Measurements from ENCODE around the gene STAT4. TPM values are rescaled to one million over a fixed set of nuclear protein-coding genes. Genes with fewer than 3 reads are reported as not detected.

Gene STAT4
- total RNA-seq, 1 experiment from 2014 or later: 0.44 TPM

DNA sequence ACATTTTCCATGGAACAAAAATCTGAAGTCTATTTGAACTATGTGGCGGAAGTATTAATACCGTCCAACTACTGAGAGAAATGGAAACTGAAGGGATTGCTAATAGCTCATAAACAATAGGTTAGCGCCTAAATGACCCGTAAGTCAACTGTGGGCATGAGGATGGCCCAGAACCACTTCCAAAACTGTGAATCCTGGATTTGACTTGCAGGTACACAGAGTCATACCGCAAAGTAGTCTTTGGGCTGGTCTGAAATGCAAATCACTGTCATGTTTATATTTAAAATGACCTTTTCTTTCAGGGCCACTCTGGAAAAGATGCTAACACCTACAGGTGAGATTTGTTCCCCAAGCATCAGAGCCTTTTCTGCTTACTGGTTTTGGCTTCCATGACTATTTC is 50.6 kb downstream of the STAT4 start:
- no peak for TF ChIP-seq ESRRA (CRISPR knock-in tag; IDR thresholded peaks at IDR 0.05; ENCODE audit: borderline replicate concordance)
- TF ChIP-seq ETV6 (CRISPR knock-in tag; IDR thresholded peaks at IDR 0.05): no peak
- TF ChIP-seq NFATC4 (CRISPR knock-in tag; IDR thresholded peaks at IDR 0.05): no peak
- TF ChIP-seq JAZF1 (CRISPR knock-in tag; IDR thresholded peaks at IDR 0.05): no peak
- no peak for TF ChIP-seq MXD4 (CRISPR knock-in tag; IDR thresholded peaks at IDR 0.05; ENCODE audit: borderline replicate concordance)
- no peak for TF ChIP-seq ZNF423 (CRISPR knock-in tag; IDR thresholded peaks at IDR 0.05)
- no peak for TF ChIP-seq OVOL2 (CRISPR knock-in tag; IDR thresholded peaks at IDR 0.05; ENCODE audit: borderline replicate concordance)
- TF ChIP-seq ZNF671 (CRISPR knock-in tag; IDR thresholded peaks at IDR 0.05): no peak
- TF ChIP-seq, protein P1, sequence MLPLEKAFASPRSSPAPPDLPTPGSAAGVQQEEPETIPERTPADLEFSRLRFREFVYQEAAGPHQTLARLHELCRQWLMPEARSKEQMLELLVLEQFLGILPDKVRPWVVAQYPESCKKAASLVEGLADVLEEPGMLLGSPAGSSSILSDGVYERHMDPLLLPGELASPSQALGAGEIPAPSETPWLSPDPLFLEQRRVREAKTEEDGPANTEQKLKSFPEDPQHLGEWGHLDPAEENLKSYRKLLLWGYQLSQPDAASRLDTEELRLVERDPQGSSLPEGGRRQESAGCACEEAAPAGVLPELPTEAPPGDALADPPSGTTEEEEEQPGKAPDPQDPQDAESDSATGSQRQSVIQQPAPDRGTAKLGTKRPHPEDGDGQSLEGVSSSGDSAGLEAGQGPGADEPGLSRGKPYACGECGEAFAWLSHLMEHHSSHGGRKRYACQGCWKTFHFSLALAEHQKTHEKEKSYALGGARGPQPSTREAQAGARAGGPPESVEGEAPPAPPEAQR (CRISPR knock-in tag; IDR thresholded peaks at IDR 0.05): no peak
- CTCF ChIA-PET: interaction anchor here (1.4 kb wide), 1 partner anchor 118 kb away, joined by 3 read pairs; no protein-coding TSS in a partner anchor

DNA sequence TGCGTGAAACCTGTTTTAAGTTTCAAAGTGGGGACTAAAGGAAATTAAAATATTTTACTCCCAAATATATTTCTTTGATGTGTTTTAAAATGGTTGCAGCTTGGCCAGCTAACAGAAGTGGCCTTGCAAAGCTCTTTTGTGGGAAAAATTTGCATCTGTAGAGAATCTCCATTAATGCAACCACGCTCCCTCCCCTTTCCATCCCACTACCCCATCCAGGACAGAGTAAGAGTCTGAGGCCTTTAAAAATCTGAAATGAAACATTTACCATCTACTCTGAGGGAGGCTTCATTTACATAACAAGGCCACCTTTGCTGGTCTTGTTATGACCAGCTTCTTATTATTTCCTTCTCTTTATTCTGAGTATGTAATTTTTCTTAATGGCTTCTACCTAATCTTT is 63.5 kb downstream of the STAT4 start:
- peaks cover 9% of the 10 kb centered on the region for H3K36me3 Mint-ChIP-seq
- H3K27ac Mint-ChIP-seq: peak overlapping the region; percentile 63; the same call in 1 of the 2 replicates
- TF ChIP-seq CBFB (CRISPR knock-in tag; IDR thresholded peaks at IDR 0.05; ENCODE audit: low read depth): no peak
- TF ChIP-seq, protein P2, sequence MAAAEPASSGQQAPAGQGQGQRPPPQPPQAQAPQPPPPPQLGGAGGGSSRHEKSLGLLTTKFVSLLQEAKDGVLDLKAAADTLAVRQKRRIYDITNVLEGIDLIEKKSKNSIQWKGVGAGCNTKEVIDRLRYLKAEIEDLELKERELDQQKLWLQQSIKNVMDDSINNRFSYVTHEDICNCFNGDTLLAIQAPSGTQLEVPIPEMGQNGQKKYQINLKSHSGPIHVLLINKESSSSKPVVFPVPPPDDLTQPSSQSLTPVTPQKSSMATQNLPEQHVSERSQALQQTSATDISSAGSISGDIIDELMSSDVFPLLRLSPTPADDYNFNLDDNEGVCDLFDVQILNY (CRISPR knock-in tag; IDR thresholded peaks at IDR 0.05): no peak
- TF ChIP-seq, protein P3, sequence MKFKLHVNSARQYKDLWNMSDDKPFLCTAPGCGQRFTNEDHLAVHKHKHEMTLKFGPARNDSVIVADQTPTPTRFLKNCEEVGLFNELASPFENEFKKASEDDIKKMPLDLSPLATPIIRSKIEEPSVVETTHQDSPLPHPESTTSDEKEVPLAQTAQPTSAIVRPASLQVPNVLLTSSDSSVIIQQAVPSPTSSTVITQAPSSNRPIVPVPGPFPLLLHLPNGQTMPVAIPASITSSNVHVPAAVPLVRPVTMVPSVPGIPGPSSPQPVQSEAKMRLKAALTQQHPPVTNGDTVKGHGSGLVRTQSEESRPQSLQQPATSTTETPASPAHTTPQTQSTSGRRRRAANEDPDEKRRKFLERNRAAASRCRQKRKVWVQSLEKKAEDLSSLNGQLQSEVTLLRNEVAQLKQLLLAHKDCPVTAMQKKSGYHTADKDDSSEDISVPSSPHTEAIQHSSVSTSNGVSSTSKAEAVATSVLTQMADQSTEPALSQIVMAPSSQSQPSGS (CRISPR knock-in tag; IDR thresholded peaks at IDR 0.05; ENCODE audit: borderline replicate concordance, low read depth): no peak
- no peak for TF ChIP-seq ATF1 (CRISPR knock-in tag; IDR thresholded peaks at IDR 0.05)
- no peak for TF ChIP-seq NR1H2 (CRISPR knock-in tag; IDR thresholded peaks at IDR 0.05)
- TF ChIP-seq ZNF219 (CRISPR knock-in tag; IDR thresholded peaks at IDR 0.05; ENCODE audit: borderline replicate concordance): no peak
- no peak overlapping the region for H3K4me3 Mint-ChIP-seq
- ChIA-PET POLR2A (no interaction called here), CTCF (interaction anchor here (1.3 kb wide), 1 partner anchor 35 kb away, joined by 12 read pairs; no protein-coding TSS in a partner anchor)
- ATAC-seq: peak; percentile 92
- DNase-seq (ENCODE audit: low spot score): no peak
- H3K4me1 Mint-ChIP-seq: peaks cover 27% of the 10 kb centered on the region
- H3K27me3 Mint-ChIP-seq (ENCODE audit: low read depth): no peaks in the 10 kb centered on the region
- H3K9me3 Mint-ChIP-seq: peaks cover 18% of the 10 kb centered on the region

More for the DNA sequence above, 50.6 kb downstream of the STAT4 start:
- no peak for ATAC-seq
- Mint-ChIP-seq H3K27me3 (ENCODE audit: low read depth) (no peaks in the 10 kb centered on the region), H3K27ac (no peak overlapping the region), H3K4me3 (no peak overlapping the region), H3K4me1 (no peaks in the 10 kb centered on the region), H3K9me3 (peaks cover 13% of the 10 kb centered on the region), H3K36me3 (no peaks in the 10 kb centered on the region)
- POLR2A ChIA-PET: no interaction called here
- no peak for DNase-seq (ENCODE audit: low spot score)

DNA sequence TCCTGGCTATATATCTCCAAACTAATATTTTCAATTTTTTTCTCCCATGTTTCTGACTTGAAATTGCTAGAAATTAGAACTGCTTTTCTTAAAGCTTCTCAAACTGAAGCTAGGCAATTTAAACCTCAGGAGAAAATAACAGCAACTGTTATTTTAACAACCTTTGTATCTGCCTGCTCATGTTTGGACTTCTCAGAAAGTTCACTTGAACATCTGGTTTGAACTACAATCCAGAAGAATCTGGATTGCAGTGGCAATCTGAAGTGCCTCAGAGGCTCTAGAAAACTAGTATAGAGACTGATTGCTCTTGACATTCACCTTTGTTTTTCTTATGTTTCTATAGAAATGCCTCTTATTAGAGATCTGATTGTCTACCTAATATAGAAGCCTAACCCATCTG is 64.1 kb downstream of the STAT4 start:
- Mint-ChIP-seq H3K27ac (peak overlapping the region; percentile 63; the same call in 1 of the 2 replicates), H3K9me3 (peaks cover 20% of the 10 kb centered on the region), H3K4me1 (peaks cover 27% of the 10 kb centered on the region), H3K27me3 (ENCODE audit: low read depth) (no peaks in the 10 kb centered on the region), H3K4me3 (no peak overlapping the region), H3K36me3 (peaks cover 9% of the 10 kb centered on the region)
- ChIA-PET CTCF (interaction anchor here (1.3 kb wide), 1 partner anchor 35 kb away, joined by 12 read pairs; no protein-coding TSS in a partner anchor), POLR2A (no interaction called here)
- ATAC-seq (no peak), DNase-seq (ENCODE audit: low spot score) (no peak)
- TF ChIP-seq, protein P4, sequence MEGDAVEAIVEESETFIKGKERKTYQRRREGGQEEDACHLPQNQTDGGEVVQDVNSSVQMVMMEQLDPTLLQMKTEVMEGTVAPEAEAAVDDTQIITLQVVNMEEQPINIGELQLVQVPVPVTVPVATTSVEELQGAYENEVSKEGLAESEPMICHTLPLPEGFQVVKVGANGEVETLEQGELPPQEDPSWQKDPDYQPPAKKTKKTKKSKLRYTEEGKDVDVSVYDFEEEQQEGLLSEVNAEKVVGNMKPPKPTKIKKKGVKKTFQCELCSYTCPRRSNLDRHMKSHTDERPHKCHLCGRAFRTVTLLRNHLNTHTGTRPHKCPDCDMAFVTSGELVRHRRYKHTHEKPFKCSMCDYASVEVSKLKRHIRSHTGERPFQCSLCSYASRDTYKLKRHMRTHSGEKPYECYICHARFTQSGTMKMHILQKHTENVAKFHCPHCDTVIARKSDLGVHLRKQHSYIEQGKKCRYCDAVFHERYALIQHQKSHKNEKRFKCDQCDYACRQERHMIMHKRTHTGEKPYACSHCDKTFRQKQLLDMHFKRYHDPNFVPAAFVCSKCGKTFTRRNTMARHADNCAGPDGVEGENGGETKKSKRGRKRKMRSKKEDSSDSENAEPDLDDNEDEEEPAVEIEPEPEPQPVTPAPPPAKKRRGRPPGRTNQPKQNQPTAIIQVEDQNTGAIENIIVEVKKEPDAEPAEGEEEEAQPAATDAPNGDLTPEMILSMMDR (IDR thresholded peaks at IDR 0.05): no peak
- TF ChIP-seq, protein P5, sequence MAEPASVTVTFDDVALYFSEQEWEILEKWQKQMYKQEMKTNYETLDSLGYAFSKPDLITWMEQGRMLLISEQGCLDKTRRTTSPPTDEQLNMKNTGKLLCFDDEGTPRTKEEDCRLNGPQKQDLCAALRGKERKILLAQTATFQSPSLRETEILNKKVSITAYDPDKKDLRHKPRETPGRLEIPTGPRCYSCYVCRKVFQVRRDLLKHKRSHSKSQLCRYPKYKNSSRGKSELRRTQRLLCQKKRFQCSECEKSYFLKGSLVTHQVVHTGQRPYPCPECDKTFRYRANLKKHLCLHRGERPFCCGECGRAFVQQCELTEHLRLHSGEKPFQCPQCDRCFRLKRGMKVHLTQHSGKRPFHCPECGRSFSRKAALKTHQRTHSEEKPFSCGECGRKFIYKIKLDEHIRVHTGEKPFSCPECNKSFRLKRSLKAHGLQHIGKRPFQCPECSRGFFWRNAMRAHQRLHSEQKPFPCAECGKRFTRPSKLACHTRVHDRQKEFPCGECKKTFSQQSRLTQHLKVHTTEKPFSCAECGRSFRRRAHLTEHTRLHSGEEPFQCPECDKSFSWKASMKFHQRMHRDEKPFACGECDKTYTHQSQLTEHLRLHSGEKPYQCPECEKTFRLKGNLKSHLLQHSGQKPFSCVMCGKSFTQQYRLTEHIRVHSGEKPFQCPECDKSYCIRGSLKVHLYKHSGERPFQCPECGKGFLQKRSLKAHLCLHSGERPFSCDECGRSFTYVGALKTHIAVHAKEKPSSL (CRISPR knock-in tag; conservative IDR thresholded peaks at IDR 0.05): no peak
- TF ChIP-seq ATF1 (CRISPR knock-in tag; IDR thresholded peaks at IDR 0.05) (no peak), NFE2L1 (CRISPR knock-in tag; IDR thresholded peaks at IDR 0.05) (no peak), MXD4 (CRISPR knock-in tag; IDR thresholded peaks at IDR 0.05; ENCODE audit: borderline replicate concordance) (no peak), TCF7 (CRISPR knock-in tag; IDR thresholded peaks at IDR 0.05; ENCODE audit: low read depth) (no peak), ZNF121 (CRISPR knock-in tag; IDR thresholded peaks at IDR 0.05) (no peak), TEAD1 (CRISPR knock-in tag; IDR thresholded peaks at IDR 0.05) (no peak), RELA (CRISPR knock-in tag; IDR thresholded peaks at IDR 0.05; ENCODE audit: borderline replicate concordance) (no peak), TEAD4 (CRISPR knock-in tag; IDR thresholded peaks at IDR 0.05) (no peak), NR2C2 (CRISPR knock-in tag; IDR thresholded peaks at IDR 0.05) (no peak)
- TF ChIP-seq, protein P6, sequence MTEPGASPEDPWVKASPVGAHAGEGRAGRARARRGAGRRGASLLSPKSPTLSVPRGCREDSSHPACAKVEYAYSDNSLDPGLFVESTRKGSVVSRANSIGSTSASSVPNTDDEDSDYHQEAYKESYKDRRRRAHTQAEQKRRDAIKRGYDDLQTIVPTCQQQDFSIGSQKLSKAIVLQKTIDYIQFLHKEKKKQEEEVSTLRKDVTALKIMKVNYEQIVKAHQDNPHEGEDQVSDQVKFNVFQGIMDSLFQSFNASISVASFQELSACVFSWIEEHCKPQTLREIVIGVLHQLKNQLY (CRISPR knock-in tag; IDR thresholded peaks at IDR 0.05): no peak
- TF ChIP-seq, protein P7, sequence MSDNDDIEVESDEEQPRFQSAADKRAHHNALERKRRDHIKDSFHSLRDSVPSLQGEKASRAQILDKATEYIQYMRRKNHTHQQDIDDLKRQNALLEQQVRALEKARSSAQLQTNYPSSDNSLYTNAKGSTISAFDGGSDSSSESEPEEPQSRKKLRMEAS (CRISPR knock-in tag; IDR thresholded peaks at IDR 0.05): no peak
